ENCODE measurements around the gene UMAD1.

DNA sequence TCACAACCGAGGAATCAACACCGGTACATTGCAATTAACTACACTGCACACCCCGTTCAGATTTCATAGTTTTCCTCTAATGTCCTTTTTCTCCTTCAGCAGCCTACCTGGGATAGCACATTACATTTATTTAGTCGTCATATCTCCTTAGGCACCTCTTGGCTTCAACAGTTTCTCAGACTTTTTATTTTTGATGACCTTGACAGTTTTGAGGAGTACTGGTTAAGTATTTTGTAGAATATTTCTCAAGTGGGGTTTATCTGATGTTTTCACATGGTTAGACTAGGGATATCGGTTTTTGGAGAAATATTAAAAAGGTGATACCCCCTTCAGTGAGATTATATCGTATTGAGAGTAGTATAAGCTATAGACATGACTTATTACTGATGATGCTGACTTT, 241.0 kb downstream of the UMAD1 start:
- TF ChIP-seq, protein P1, sequence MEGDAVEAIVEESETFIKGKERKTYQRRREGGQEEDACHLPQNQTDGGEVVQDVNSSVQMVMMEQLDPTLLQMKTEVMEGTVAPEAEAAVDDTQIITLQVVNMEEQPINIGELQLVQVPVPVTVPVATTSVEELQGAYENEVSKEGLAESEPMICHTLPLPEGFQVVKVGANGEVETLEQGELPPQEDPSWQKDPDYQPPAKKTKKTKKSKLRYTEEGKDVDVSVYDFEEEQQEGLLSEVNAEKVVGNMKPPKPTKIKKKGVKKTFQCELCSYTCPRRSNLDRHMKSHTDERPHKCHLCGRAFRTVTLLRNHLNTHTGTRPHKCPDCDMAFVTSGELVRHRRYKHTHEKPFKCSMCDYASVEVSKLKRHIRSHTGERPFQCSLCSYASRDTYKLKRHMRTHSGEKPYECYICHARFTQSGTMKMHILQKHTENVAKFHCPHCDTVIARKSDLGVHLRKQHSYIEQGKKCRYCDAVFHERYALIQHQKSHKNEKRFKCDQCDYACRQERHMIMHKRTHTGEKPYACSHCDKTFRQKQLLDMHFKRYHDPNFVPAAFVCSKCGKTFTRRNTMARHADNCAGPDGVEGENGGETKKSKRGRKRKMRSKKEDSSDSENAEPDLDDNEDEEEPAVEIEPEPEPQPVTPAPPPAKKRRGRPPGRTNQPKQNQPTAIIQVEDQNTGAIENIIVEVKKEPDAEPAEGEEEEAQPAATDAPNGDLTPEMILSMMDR (IDR thresholded peaks at IDR 0.05) = no peak
- TF ChIP-seq POLR2A (IDR thresholded peaks at IDR 0.05) = no peak
- TF ChIP-seq POLR2AphosphoS5 (IDR thresholded peaks at IDR 0.05) = no peak

Data from sigmoid colon (tissue), 4 donors.